Activated effector memory CD4-positive, alpha-beta T cell treated with anti-CD3 and anti-CD28 coated beads, Interleukin-2, amount 50 U/mL, for 16 hours (primary cell): ENCODE data around the gene GATAD2B.
"Not testable (repeated sequence)": the region's sequence is repeated elsewhere in the genome, so short reads cannot be mapped to it uniquely, and the experiment has no call there.

ENCODE experiments used
- DNase-seq: peaks from one replicate; pipeline ENCODE4 v3.0.0-alpha.2; 2020

GATAD2B gene

GRCh38 chr1:153929426-153929825 is 6.7 kb upstream of the GATAD2B start:
- DNase-seq, result no peak

- DNase-seq, result peak; percentile 30
Measured at GRCh38 chr1:153928791-153929341, 6.1 kb upstream of the GATAD2B start.

GRCh38 chr1:153928245-153928644 is 5.5 kb upstream of the GATAD2B start:
- DNase-seq, result peak; percentile 10

GRCh38 chr1:153926405-153926804 is 3.6 kb upstream of the GATAD2B start:
- DNase-seq, result no peak

- no peak for DNase-seq
Measured at GRCh38 chr1:153922076-153922971, 448 bp downstream of the GATAD2B start.

- no peak for DNase-seq
Measured at GRCh38 chr1:153921803-153922075, 1.0 kb downstream of the GATAD2B start.

- no peak for DNase-seq
Measured at GRCh38 chr1:153921080-153921802, 1.5 kb downstream of the GATAD2B start.

GRCh38 chr1:153919876-153920852 is 2.6 kb downstream of the GATAD2B start:
- DNase-seq, result no peak

- no peak for DNase-seq
Measured at GRCh38 chr1:153916297-153916696, 6.5 kb downstream of the GATAD2B start.

GRCh38 chr1:153912349-153912748 is 10.4 kb downstream of the GATAD2B start:
- no peak for DNase-seq

- DNase-seq, result not testable (repeated sequence)
Measured at GRCh38 chr1:153910560-153910959, 12.2 kb downstream of the GATAD2B start.

- no peak for DNase-seq
Measured at GRCh38 chr1:153908071-153908470, 14.7 kb downstream of the GATAD2B start.

- no peak for DNase-seq
Measured at GRCh38 chr1:153907134-153907533, 15.6 kb downstream of the GATAD2B start.

GRCh38 chr1:153906396-153906795 is 16.4 kb downstream of the GATAD2B start:
- no peak for DNase-seq

GRCh38 chr1:153905908-153906307 is 16.9 kb downstream of the GATAD2B start:
- not testable (repeated sequence) for DNase-seq

GRCh38 chr1:153903841-153904455 is 18.8 kb downstream of the GATAD2B start:
- no peak for DNase-seq

- no peak for DNase-seq
Measured at GRCh38 chr1:153899509-153899908, 23.3 kb downstream of the GATAD2B start.

GRCh38 chr1:153895866-153896265 is 26.9 kb downstream of the GATAD2B start:
- DNase-seq, result not testable (repeated sequence)

GRCh38 chr1:153891042-153891441 is 31.7 kb downstream of the GATAD2B start:
- DNase-seq, result not testable (repeated sequence)

- DNase-seq, result no peak
Measured at GRCh38 chr1:153888533-153888932, 34.2 kb downstream of the GATAD2B start.

GRCh38 chr1:153886127-153886526 is 36.6 kb downstream of the GATAD2B start:
- no peak for DNase-seq

GRCh38 chr1:153883223-153883622 is 39.5 kb downstream of the GATAD2B start:
- no peak for DNase-seq
